Vagina (tissue), 2 donors: Measurements from ENCODE around the gene LYPLAL1.

ENCODE experiments used
- POLR2A ChIP-seq, 2 donors: fragments of 450-650 bp; IDR thresholded peaks; one replicate each; pipeline ENCODE4 v1.6.1; 2017; ENCODE audit warnings: antibody characterized with exemption in 2 of 2, mild to moderate bottlenecking in 2 of 2, moderate library complexity in 2 of 2
- TF ChIP-seq, protein P1 (sequence below), 3 experiments: fragments of 450-650 bp in 2 of 3; fragments of 200-600 bp in 1 of 3; sonication (generic) in 1 of 3; IDR thresholded peaks; one replicate each; pipeline ENCODE4 v1.5.1; 2017 to 2019; ENCODE audit warnings: antibody characterized with exemption in 3 of 3, mild to moderate bottlenecking in 2 of 3, moderate library complexity in 2 of 3

DNA sequence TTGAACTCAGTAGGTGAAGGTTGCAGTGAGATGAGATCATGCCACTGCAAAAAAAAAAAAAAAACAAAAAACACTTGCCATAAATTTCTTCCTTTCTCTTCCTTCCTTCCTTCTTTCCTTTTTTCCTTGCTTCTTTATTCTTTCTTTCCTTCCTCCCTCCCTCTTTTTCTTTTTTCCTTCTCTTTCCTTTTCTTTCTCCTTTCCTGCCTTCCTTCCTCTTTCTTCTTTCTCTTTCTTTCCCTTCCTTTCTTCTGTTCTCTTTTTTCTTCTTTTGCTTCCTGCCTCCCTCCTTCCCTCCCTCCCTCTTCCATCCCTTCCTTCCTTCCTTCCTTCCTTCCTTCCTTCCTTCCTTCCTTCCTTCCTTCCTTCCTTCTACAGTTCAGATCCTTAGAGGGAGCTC is 71.2 kb downstream of the LYPLAL1 start:
- TF ChIP-seq, protein P1, sequence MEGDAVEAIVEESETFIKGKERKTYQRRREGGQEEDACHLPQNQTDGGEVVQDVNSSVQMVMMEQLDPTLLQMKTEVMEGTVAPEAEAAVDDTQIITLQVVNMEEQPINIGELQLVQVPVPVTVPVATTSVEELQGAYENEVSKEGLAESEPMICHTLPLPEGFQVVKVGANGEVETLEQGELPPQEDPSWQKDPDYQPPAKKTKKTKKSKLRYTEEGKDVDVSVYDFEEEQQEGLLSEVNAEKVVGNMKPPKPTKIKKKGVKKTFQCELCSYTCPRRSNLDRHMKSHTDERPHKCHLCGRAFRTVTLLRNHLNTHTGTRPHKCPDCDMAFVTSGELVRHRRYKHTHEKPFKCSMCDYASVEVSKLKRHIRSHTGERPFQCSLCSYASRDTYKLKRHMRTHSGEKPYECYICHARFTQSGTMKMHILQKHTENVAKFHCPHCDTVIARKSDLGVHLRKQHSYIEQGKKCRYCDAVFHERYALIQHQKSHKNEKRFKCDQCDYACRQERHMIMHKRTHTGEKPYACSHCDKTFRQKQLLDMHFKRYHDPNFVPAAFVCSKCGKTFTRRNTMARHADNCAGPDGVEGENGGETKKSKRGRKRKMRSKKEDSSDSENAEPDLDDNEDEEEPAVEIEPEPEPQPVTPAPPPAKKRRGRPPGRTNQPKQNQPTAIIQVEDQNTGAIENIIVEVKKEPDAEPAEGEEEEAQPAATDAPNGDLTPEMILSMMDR (IDR thresholded peaks at IDR 0.05), result no peak
- no peak for TF ChIP-seq POLR2A (IDR thresholded peaks at IDR 0.05)
